Measurements from ENCODE around the gene G3BP2. TPM values are rescaled to one million over a fixed set of nuclear protein-coding genes. Genes with fewer than 3 reads are reported as not detected.

G3BP2 gene
- total and polyA plus RNA-seq, 10 of the 15 experiments (the other 5 are each of a cell fraction or from before 2014, with no cell fraction given) = 22.2 to 176 (median 102) TPM

- SMC1A ChIA-PET (ENCODE audit: uncharacterized antibody, unreplicated experiment) = interaction anchor here (2.6 kb wide), 1 partner anchor 10 kb away, joined by 8 read pairs; the partner anchor contains the start of gene USO1
- CTCF ChIA-PET = interaction anchor here (2.6 kb wide), 1 partner anchor 9 kb away, joined by 21 read pairs; the partner anchor contains the start of gene USO1
Measured at GRCh38 chr4:75714011-75714410, 40.8 kb upstream of the G3BP2 start.

More at GRCh38 chr4:75714011-75714410, 40.8 kb upstream of the G3BP2 start:
- Histone ChIP-seq H3K27ac (ENCODE audit: control insufficient read depth, insufficient read depth) (no peak overlapping the region), H3K36me3 (ENCODE audit: control insufficient read depth in 2 of 2, insufficient read depth in 2 of 2, low read length in 1 of 2) (no peaks in the 10 kb centered on the region), H3K9me3 (replicated peaks; ENCODE audit: control insufficient read depth, insufficient read depth, low read length) (no peaks in the 10 kb centered on the region), H3K4me1 (ENCODE audit: control insufficient read depth, insufficient read depth, low read length) (no peaks in the 10 kb centered on the region; the same call in 1 of the 2 replicates), H4K20me1 (ENCODE audit: control insufficient read depth, insufficient read depth) (no peaks in the 10 kb centered on the region), H3K27me3 (replicated peaks in 1 of 2; ENCODE audit: control insufficient read depth in 2 of 2, insufficient read depth in 2 of 2, low read length in 1 of 2) (no peaks in the 10 kb centered on the region), H3K4me2 (ENCODE audit: control insufficient read depth, insufficient read depth) (no peak overlapping the region), H3K4me3 (no peak overlapping the region), H3K9ac (ENCODE audit: control insufficient read depth, insufficient read depth, low read length) (no peak overlapping the region), H3K79me2 (ENCODE audit: control insufficient read depth, insufficient read depth, low read length) (no peaks in the 10 kb centered on the region), H2AFZ (ENCODE audit: control insufficient read depth, low read depth, low read length) (no peak overlapping the region)
- in situ Hi-C loops (cut with MboI) (no loop called here), intact Hi-C loops (cut with micrococcal nuclease; ENCODE audit: unreplicated experiment) (no loop called here)
- ATAC-seq = no peak
- ChIA-PET RAD21 (ENCODE audit: unreplicated experiment) (no interaction called here), POLR2A (no interaction called here)
- TF ChIP-seq SIX5 (IDR thresholded peaks at IDR 0.05; ENCODE audit: low read depth, low read length, severe bottlenecking) (no peak), ATF2 (IDR thresholded peaks at IDR 0.05; ENCODE audit: low read length) (no peak), BMI1 (IDR thresholded peaks at IDR 0.05; ENCODE audit: borderline replicate concordance) (no peak), JUND (IDR thresholded peaks at IDR 0.05; ENCODE audit: low read depth, low read length) (no peak), MYB (IDR thresholded peaks at IDR 0.05; ENCODE audit: borderline replicate concordance, low read depth, low read length) (no peak), EGR1 (IDR thresholded peaks at IDR 0.05; ENCODE audit: borderline replicate concordance in 1 of 2, low read depth in 2 of 2, low read length in 2 of 2) (no peak), SRF (IDR thresholded peaks at IDR 0.05; ENCODE audit: low read depth in 2 of 2, low read length in 2 of 2) (no peak), PKNOX1 (IDR thresholded peaks at IDR 0.05) (no peak), ELK1 (IDR thresholded peaks at IDR 0.05; ENCODE audit: low read depth, low read length) (no peak), TCF7 (IDR thresholded peaks at IDR 0.05; ENCODE audit: borderline replicate concordance) (no peak), BCL3 (IDR thresholded peaks at IDR 0.05; ENCODE audit: borderline replicate concordance, insufficient read depth, low read depth, low read length, poor library complexity, severe bottlenecking) (no peak), BCLAF1 (IDR thresholded peaks at IDR 0.05) (no peak)
- WGBS (ENCODE audit: insufficient coverage, insufficient replicate concordance, low lambda C conversion rate, missing lambda C conversion rate) = 86% methylated on average over 4 of the region's 4 CpGs
- no peak for DNase-seq (ENCODE audit: low read depth, low spot score)
- BruUV-seq (replicated peaks) = no TSS peak
- FAIRE-seq = no peak
